ENCODE data around the gene DNAJC2.

DNA sequence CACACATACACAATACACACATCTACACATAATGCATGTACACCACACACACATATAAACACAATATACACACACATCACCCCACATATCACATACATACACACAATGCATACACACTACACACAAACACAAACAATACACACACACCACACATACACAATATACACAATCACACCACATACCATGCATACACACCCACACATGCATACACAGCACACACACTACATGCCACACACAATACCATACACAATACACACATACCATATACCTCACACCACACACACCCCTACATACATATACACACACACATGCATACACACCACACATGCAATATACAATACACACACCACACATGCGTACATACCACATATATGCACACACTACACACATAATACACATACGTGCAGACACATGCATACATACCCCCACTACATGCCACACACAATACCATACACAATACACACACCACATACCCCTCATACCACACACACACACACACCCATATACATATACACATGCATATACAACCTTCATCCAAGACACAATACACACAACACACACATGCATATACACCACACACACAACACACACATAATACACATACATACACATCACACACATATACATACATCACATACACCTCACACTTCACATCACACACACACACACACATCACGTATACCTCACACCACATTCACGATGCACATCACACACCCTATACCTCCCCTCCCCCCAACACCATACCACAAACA is 36.9 kb upstream of the DNAJC2 start:
- TF ChIP-seq CTCF (IDR thresholded peaks at IDR 0.05) = no peak
- no peak for TF ChIP-seq POLR2A (IDR thresholded peaks at IDR 0.05)

Data from adrenal gland (tissue), 5 donors.